22Rv1 (cell line): Measurements from ENCODE around the gene OSBPL2.

Experiments used
- ZFX ChIP-seq: fragments of 450-650 bp; IDR thresholded peaks from 2 replicates; pipeline ENCODE4 v1.6.1; 2017; ENCODE audit warnings: antibody characterized with exemption, borderline replicate concordance
- TF ChIP-seq, protein P1 (sequence below): fragments of 450-650 bp; IDR thresholded peaks from 2 replicates; pipeline ENCODE4 v1.5.1; 2017; ENCODE audit warnings: mild to moderate bottlenecking

DNA sequence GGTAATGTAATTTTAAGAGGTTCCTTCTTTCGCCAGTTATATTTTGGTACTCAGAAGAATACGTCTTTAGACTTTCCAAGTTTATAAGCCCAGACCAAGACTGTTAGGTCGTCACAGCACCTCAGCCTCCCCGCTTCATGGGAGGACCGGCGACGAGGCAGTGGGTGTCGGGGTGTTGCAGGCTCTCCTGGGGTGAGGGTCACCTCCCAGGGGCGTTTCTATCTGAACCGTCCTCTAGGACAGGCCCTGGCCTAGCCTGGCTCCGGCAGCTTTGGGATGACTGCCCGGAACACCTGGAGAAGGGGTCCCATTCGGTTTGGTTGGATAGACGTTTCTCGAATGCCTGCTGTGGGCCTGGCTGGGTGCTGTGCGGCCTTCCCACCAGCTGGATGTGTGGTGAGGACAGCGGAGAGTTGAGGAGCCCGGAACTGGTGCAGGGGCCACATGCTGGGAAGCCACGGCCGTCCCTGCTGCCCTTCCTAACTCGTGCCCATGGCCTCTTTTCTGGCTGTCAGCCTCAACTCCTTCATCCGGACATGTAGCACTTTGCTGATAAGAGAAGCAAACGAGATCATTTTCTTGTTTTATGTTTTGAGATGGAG is 1.1 kb downstream of the OSBPL2 start:
- TF ChIP-seq, protein P1, sequence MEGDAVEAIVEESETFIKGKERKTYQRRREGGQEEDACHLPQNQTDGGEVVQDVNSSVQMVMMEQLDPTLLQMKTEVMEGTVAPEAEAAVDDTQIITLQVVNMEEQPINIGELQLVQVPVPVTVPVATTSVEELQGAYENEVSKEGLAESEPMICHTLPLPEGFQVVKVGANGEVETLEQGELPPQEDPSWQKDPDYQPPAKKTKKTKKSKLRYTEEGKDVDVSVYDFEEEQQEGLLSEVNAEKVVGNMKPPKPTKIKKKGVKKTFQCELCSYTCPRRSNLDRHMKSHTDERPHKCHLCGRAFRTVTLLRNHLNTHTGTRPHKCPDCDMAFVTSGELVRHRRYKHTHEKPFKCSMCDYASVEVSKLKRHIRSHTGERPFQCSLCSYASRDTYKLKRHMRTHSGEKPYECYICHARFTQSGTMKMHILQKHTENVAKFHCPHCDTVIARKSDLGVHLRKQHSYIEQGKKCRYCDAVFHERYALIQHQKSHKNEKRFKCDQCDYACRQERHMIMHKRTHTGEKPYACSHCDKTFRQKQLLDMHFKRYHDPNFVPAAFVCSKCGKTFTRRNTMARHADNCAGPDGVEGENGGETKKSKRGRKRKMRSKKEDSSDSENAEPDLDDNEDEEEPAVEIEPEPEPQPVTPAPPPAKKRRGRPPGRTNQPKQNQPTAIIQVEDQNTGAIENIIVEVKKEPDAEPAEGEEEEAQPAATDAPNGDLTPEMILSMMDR: no peak
- no peak for TF ChIP-seq ZFX
